SK-N-MC (cell line): ENCODE data around the gene CPLANE1.
A peak's percentile ranks its signal among the peaks of the same experiment; 100 is the strongest.
"Not testable (repeated sequence)": the region's sequence is repeated elsewhere in the genome, so short reads cannot be mapped to it uniquely, and the experiment has no call there.

Source experiments
- DNase-seq: peaks from one replicate; pipeline ENCODE4 v3.0.0-alpha.2; 2011; ENCODE audit warnings: low read depth, low spot score
- H3K27ac ChIP-seq: fragments of 200-600 bp; sonication (generic); 2 replicates; pipeline ENCODE4 v1.5.1; 2016; ENCODE audit warnings: mixed run types
- H3K36me3 ChIP-seq: fragments of 200-600 bp; sonication (generic); 2 replicates; pipeline ENCODE4 v1.6.1; 2017; ENCODE audit warnings: antibody characterized with exemption, low read length, mixed read lengths; ENCODE audit not compliant: insufficient read depth
- H3K4me3 ChIP-seq: fragments of 200-600 bp; sonication (generic); 2 replicates; pipeline ENCODE4 v1.5.1; 2016
- H3K9ac ChIP-seq: fragments of 200-600 bp; sonication (generic); 2 replicates; pipeline ENCODE4 v1.8.0; 2017; ENCODE audit warnings: mixed run types, mixed read lengths; ENCODE audit not compliant: insufficient read length
- H3K9me3 ChIP-seq: fragments of 200-600 bp; sonication (generic); 2 replicates; pipeline ENCODE4 v1.6.1; 2017; ENCODE audit warnings: low read depth, mild to moderate bottlenecking, antibody characterized with exemption, low read length, moderate library complexity, mixed read lengths
- EZH2 ChIP-seq: fragments of 200-600 bp; sonication (generic); IDR thresholded peaks from one replicate; pipeline ENCODE4 v1.6.1; 2017; ENCODE audit warnings: antibody characterized with exemption
- FOXP2 ChIP-seq: optimal IDR thresholded peaks from 2 replicates; pipeline ENCODE3; 2011; ENCODE audit warnings: mild to moderate bottlenecking, moderate library complexity; ENCODE audit not compliant: insufficient read depth; ENCODE audit errors: extremely low read length, control extremely low read depth
- POLR2AphosphoS5 ChIP-seq: IDR thresholded peaks from 2 replicates; pipeline ENCODE4 v1.6.1; 2012; ENCODE audit warnings: mild to moderate bottlenecking, low read depth, low read length, borderline replicate concordance

Gene CPLANE1

GRCh38 chr5:37248970-37249814 is at the start of gene CPLANE1:
CPLANE1 (minus strand) TSS chr5:37249376; CDS start chr5:37247698, 1,678 bp downstream.
- Histone ChIP-seq H3K9me3 (no peaks in the 10 kb centered on the region), H3K4me3 (peak within 1 kb of the TSS; percentile 96), H3K36me3 (no peaks in the 10 kb centered on the region), H3K9ac (peak within 1 kb of the TSS; percentile 93), H3K27ac (no peak within 1 kb of the TSS)
- TF ChIP-seq EZH2 (no peak), POLR2AphosphoS5 (peak; percentile 77)
- no peak for DNase-seq

GRCh38 chr5:37296313-37296712 is 47.1 kb upstream of the CPLANE1 start:
- H3K9me3 ChIP-seq, DNase-seq, H3K4me3 ChIP-seq, H3K27ac ChIP-seq, H3K9ac ChIP-seq: not testable (repeated sequence)
- peaks cover 70% of the 10 kb centered on the region for H3K36me3 ChIP-seq

- no peaks in the 10 kb centered on the region for H3K9me3 ChIP-seq
- no peak for DNase-seq
- H3K27ac ChIP-seq: no peak overlapping the region
- H3K36me3 ChIP-seq: peaks cover 3% of the 10 kb centered on the region
- no peak for TF ChIP-seq EZH2
- H3K9ac ChIP-seq: no peak overlapping the region
- H3K4me3 ChIP-seq: no peak overlapping the region
Observed at GRCh38 chr5:37283214-37283820, 34.1 kb upstream of the CPLANE1 start.

GRCh38 chr5:37275511-37275910 is 26.3 kb upstream of the CPLANE1 start:
- no peak for DNase-seq
- H3K4me3 ChIP-seq: no peak overlapping the region
- H3K36me3 ChIP-seq: no peaks in the 10 kb centered on the region
- no peak overlapping the region for H3K9ac ChIP-seq
- H3K9me3 ChIP-seq: no peaks in the 10 kb centered on the region
- TF ChIP-seq EZH2 (no peak), FOXP2 (no peak), POLR2AphosphoS5 (no peak)
- H3K27ac ChIP-seq: no peak overlapping the region

- no peak overlapping the region for H3K9ac ChIP-seq
- no peak for DNase-seq
- no peak overlapping the region for H3K27ac ChIP-seq
- no peaks in the 10 kb centered on the region for H3K36me3 ChIP-seq
- TF ChIP-seq FOXP2 (no peak), EZH2 (no peak), POLR2AphosphoS5 (no peak)
- no peak overlapping the region for H3K4me3 ChIP-seq
- no peaks in the 10 kb centered on the region for H3K9me3 ChIP-seq
Observed at GRCh38 chr5:37272511-37272910, 23.3 kb upstream of the CPLANE1 start.

- H3K36me3 ChIP-seq, DNase-seq, H3K9me3 ChIP-seq, H3K9ac ChIP-seq, H3K4me3 ChIP-seq, H3K27ac ChIP-seq: not testable (repeated sequence)
Observed at GRCh38 chr5:37268100-37268499, 18.9 kb upstream of the CPLANE1 start.

GRCh38 chr5:37255774-37256358 is 6.7 kb upstream of the CPLANE1 start:
- no peak for TF ChIP-seq EZH2
- Histone ChIP-seq H3K36me3 (no peaks in the 10 kb centered on the region), H3K9me3 (no peaks in the 10 kb centered on the region), H3K27ac (no peak overlapping the region), H3K9ac (no peak overlapping the region), H3K4me3 (no peak overlapping the region)
- DNase-seq: no peak

- no peak for DNase-seq
- Histone ChIP-seq H3K36me3 (no peaks in the 10 kb centered on the region), H3K9me3 (no peaks in the 10 kb centered on the region), H3K4me3 (no peak overlapping the region), H3K9ac (no peak overlapping the region), H3K27ac (no peak overlapping the region)
- no peak for TF ChIP-seq FOXP2
- TF ChIP-seq POLR2AphosphoS5: no peak
- no peak for TF ChIP-seq EZH2
Observed at GRCh38 chr5:37254581-37254980, 5.4 kb upstream of the CPLANE1 start.

GRCh38 chr5:37251665-37252064 is 2.5 kb upstream of the CPLANE1 start:
- H3K27ac ChIP-seq: no peak overlapping the region
- TF ChIP-seq FOXP2 (no peak), POLR2AphosphoS5 (no peak), EZH2 (no peak)
- H3K9me3 ChIP-seq: no peaks in the 10 kb centered on the region
- no peak overlapping the region for H3K9ac ChIP-seq
- no peaks in the 10 kb centered on the region for H3K36me3 ChIP-seq
- no peak overlapping the region for H3K4me3 ChIP-seq
- DNase-seq: no peak
